ENCODE measurements around the gene RPS27L.

Gene RPS27L

GRCh38 chr15:63178034-63178433, 20.8 kb upstream of the RPS27L start:
- no peak overlapping the region; the same call in 1 of the 2 replicates for H2AFZ ChIP-seq (ENCODE audit: low read depth, low read length)
- H3K27me3 ChIP-seq (ENCODE audit: low read depth, low read length): no peaks in the 10 kb centered on the region
- no peaks in the 10 kb centered on the region for H3K79me2 ChIP-seq (ENCODE audit: low read length)
- H3K9me3 ChIP-seq (ENCODE audit: insufficient read depth, low read length): no peaks in the 10 kb centered on the region
- H4K20me1 ChIP-seq (ENCODE audit: insufficient read depth, low read length): no peaks in the 10 kb centered on the region
- 0 out of 2 replicates have a peak overlapping the region, but pooled peaks have one; percentile 41 for H3K4me2 ChIP-seq (ENCODE audit: low read length)
- H3K4me1 ChIP-seq (ENCODE audit: low read length): peaks cover 23% of the 10 kb centered on the region
- no peak overlapping the region for H3K27ac ChIP-seq (ENCODE audit: low read length)
- TF ChIP-seq EZH2phosphoT487 (IDR thresholded peaks at IDR 0.05; ENCODE audit: low read depth) (no peak), CTCF (IDR thresholded peaks at IDR 0.05; ENCODE audit: low read depth, low read length) (no peak)
- H3K4me3 ChIP-seq (ENCODE audit: low read length): no peak overlapping the region
- no peaks in the 10 kb centered on the region for H3K36me3 ChIP-seq (replicated peaks; ENCODE audit: low read depth, low read length)
- no peak overlapping the region for H3K9ac ChIP-seq (ENCODE audit: low read length)

- TF ChIP-seq EZH2phosphoT487 (IDR thresholded peaks at IDR 0.05; ENCODE audit: low read depth): no peak
- TF ChIP-seq CTCF (IDR thresholded peaks at IDR 0.05; ENCODE audit: low read depth, low read length): no peak
- H3K4me2 ChIP-seq (ENCODE audit: low read length): no peak overlapping the region
- no peaks in the 10 kb centered on the region for H3K27me3 ChIP-seq (ENCODE audit: low read depth, low read length)
- no peaks in the 10 kb centered on the region for H3K79me2 ChIP-seq (ENCODE audit: low read length)
- H3K9me3 ChIP-seq (ENCODE audit: insufficient read depth, low read length): no peaks in the 10 kb centered on the region
- H3K27ac ChIP-seq (ENCODE audit: low read length): no peak overlapping the region
- no peaks in the 10 kb centered on the region for H3K36me3 ChIP-seq (replicated peaks; ENCODE audit: low read depth, low read length)
- H4K20me1 ChIP-seq (ENCODE audit: insufficient read depth, low read length): no peaks in the 10 kb centered on the region
- H3K4me1 ChIP-seq (ENCODE audit: low read length): peaks cover 23% of the 10 kb centered on the region
- no peak overlapping the region for H3K9ac ChIP-seq (ENCODE audit: low read length)
- H3K4me3 ChIP-seq (ENCODE audit: low read length): no peak overlapping the region
- no peak overlapping the region for H2AFZ ChIP-seq (ENCODE audit: low read depth, low read length)
Measured at GRCh38 chr15:63176302-63176701, 19.0 kb upstream of the RPS27L start.

GRCh38 chr15:63172851-63173451, 15.7 kb upstream of the RPS27L start:
- H3K36me3 ChIP-seq (replicated peaks; ENCODE audit: low read depth, low read length): no peaks in the 10 kb centered on the region
- H3K27me3 ChIP-seq (ENCODE audit: low read depth, low read length): no peaks in the 10 kb centered on the region
- no peak overlapping the region for H3K4me3 ChIP-seq (ENCODE audit: low read length)
- H3K27ac ChIP-seq (ENCODE audit: low read length): no peak overlapping the region
- no peaks in the 10 kb centered on the region for H3K79me2 ChIP-seq (ENCODE audit: low read length)
- no peak overlapping the region for H2AFZ ChIP-seq (ENCODE audit: low read depth, low read length)
- H3K9ac ChIP-seq (ENCODE audit: low read length): no peak overlapping the region
- no peaks in the 10 kb centered on the region for H4K20me1 ChIP-seq (ENCODE audit: insufficient read depth, low read length)
- no peaks in the 10 kb centered on the region for H3K9me3 ChIP-seq (ENCODE audit: insufficient read depth, low read length)
- TF ChIP-seq CTCF (IDR thresholded peaks at IDR 0.05; ENCODE audit: low read depth, low read length) (no peak), EZH2phosphoT487 (IDR thresholded peaks at IDR 0.05; ENCODE audit: low read depth) (no peak)
- H3K4me1 ChIP-seq (ENCODE audit: low read length): peaks cover 12% of the 10 kb centered on the region
- no peak overlapping the region for H3K4me2 ChIP-seq (ENCODE audit: low read length)

- no peaks in the 10 kb centered on the region for H4K20me1 ChIP-seq (ENCODE audit: insufficient read depth, low read length)
- H3K4me3 ChIP-seq (ENCODE audit: low read length): no peak overlapping the region
- H3K27me3 ChIP-seq (ENCODE audit: low read depth, low read length): no peaks in the 10 kb centered on the region
- no peaks in the 10 kb centered on the region for H3K79me2 ChIP-seq (ENCODE audit: low read length)
- H3K4me1 ChIP-seq (ENCODE audit: low read length): peaks cover 6% of the 10 kb centered on the region
- TF ChIP-seq CTCF (IDR thresholded peaks at IDR 0.05; ENCODE audit: low read depth, low read length) (no peak), EZH2phosphoT487 (IDR thresholded peaks at IDR 0.05; ENCODE audit: low read depth) (no peak)
- no peak overlapping the region for H3K27ac ChIP-seq (ENCODE audit: low read length)
- H3K36me3 ChIP-seq (replicated peaks; ENCODE audit: low read depth, low read length): no peaks in the 10 kb centered on the region
- no peaks in the 10 kb centered on the region for H3K9me3 ChIP-seq (ENCODE audit: insufficient read depth, low read length)
- H2AFZ ChIP-seq (ENCODE audit: low read depth, low read length): no peak overlapping the region
- H3K4me2 ChIP-seq (ENCODE audit: low read length): no peak overlapping the region
- H3K9ac ChIP-seq (ENCODE audit: low read length): no peak overlapping the region
Measured at GRCh38 chr15:63172376-63172775, 15.1 kb upstream of the RPS27L start.
